ENCODE measurements around the gene RAB5IF. TPM values are rescaled to one million over a fixed set of nuclear protein-coding genes. Genes with fewer than 3 reads are reported as not detected.

The RAB5IF gene
- total RNA-seq, 2 experiments from 2014 or later = 87.9 to 97.0 TPM

- POLR2A ChIA-PET = no interaction called here
- CTCF ChIA-PET = interaction anchor here (1.3 to 4.4 kb wide), 3 partner anchors 12 to 31 kb away, joined by 3 to 20 read pairs (median 9); partner anchors contain the start of gene RAB5IF
- Mint-ChIP-seq H3K9me3 (no peaks in the 10 kb centered on the region), H3K4me1 (peaks cover 39% of the 10 kb centered on the region), H3K36me3 (ENCODE audit: low read depth) (peaks cover 29% of the 10 kb centered on the region), H3K4me3 (peak overlapping the region; percentile 83), H3K27me3 (no peaks in the 10 kb centered on the region), H3K27ac (peak overlapping the region; percentile 91)
- peak; percentile 58 for DNase-seq
These were observed 31.0 kb upstream of the RAB5IF start for GRCh38 chr20:36574366-36575135.

GRCh38 chr20:36576081-36576445 is 29.5 kb upstream of the RAB5IF start:
- Mint-ChIP-seq H3K9me3 (no peaks in the 10 kb centered on the region), H3K27ac (peak overlapping the region; percentile 91), H3K36me3 (ENCODE audit: low read depth) (peaks cover 40% of the 10 kb centered on the region), H3K27me3 (no peaks in the 10 kb centered on the region), H3K4me1 (peaks cover 46% of the 10 kb centered on the region), H3K4me3 (peak overlapping the region; percentile 36)
- POLR2A ChIA-PET = no interaction called here
- no peak for DNase-seq
- CTCF ChIA-PET = interaction anchor here (0.7 to 4.4 kb wide), 5 partner anchors 9 to 29 kb away, joined by 3 to 20 read pairs (median 6); partner anchors contain the start of gene RAB5IF

- ChIA-PET POLR2A (no interaction called here), CTCF (interaction anchor here (0.7 to 2.6 kb wide), 4 partner anchors 13 to 26 kb away, joined by 4 to 11 read pairs (median 4); no protein-coding TSS in a partner anchor)
- Mint-ChIP-seq H3K27ac (no peak overlapping the region), H3K4me3 (no peak overlapping the region), H3K36me3 (ENCODE audit: low read depth) (peaks cover 52% of the 10 kb centered on the region), H3K9me3 (no peaks in the 10 kb centered on the region), H3K4me1 (peaks cover 46% of the 10 kb centered on the region), H3K27me3 (no peaks in the 10 kb centered on the region)
- DNase-seq = no peak
These were observed 27.1 kb upstream of the RAB5IF start for GRCh38 chr20:36578356-36579041.

- Mint-ChIP-seq H3K4me3 (no peak overlapping the region), H3K9me3 (no peaks in the 10 kb centered on the region), H3K27me3 (no peaks in the 10 kb centered on the region), H3K27ac (peak overlapping the region; percentile 6), H3K4me1 (peaks cover 44% of the 10 kb centered on the region), H3K36me3 (ENCODE audit: low read depth) (peaks cover 52% of the 10 kb centered on the region)
- no peak for DNase-seq
- ChIA-PET POLR2A (interaction anchor here (0.5 kb wide), 1 partner anchor 507 kb away, joined by 3 read pairs; no protein-coding TSS in a partner anchor), CTCF (interaction anchor here (1.1 to 2.6 kb wide), 4 partner anchors 8 to 26 kb away, joined by 5 to 13 read pairs (median 9); partner anchors contain the start of gene RAB5IF)
These were observed 25.5 kb upstream of the RAB5IF start for GRCh38 chr20:36579996-36580545.

GRCh38 chr20:36582322-36582721 is 23.3 kb upstream of the RAB5IF start:
- ChIA-PET CTCF (interaction anchor here (1.7 kb wide), 1 partner anchor 16 kb away, joined by 4 read pairs; no protein-coding TSS in a partner anchor), POLR2A (interaction anchor here (0.7 kb wide), 1 partner anchor 91 kb away, joined by 3 read pairs; no protein-coding TSS in a partner anchor)
- Mint-ChIP-seq H3K9me3 (no peaks in the 10 kb centered on the region), H3K4me1 (peaks cover 38% of the 10 kb centered on the region), H3K36me3 (ENCODE audit: low read depth) (peaks cover 39% of the 10 kb centered on the region), H3K27me3 (no peaks in the 10 kb centered on the region), H3K4me3 (no peak overlapping the region), H3K27ac (peak overlapping the region; percentile 86)
- peak; percentile 60 for DNase-seq

- peak overlapping the region; percentile 86 for H3K27ac Mint-ChIP-seq
- H3K27me3 Mint-ChIP-seq = no peaks in the 10 kb centered on the region
- H3K9me3 Mint-ChIP-seq = no peaks in the 10 kb centered on the region
- POLR2A ChIA-PET = no interaction called here
- CTCF ChIA-PET = interaction anchor here (0.7 to 1.7 kb wide), 2 partner anchors 16 to 41 kb away, joined by 4 read pairs; no protein-coding TSS in a partner anchor
- H3K4me3 Mint-ChIP-seq = no peak overlapping the region
- no peak for DNase-seq
- peaks cover 43% of the 10 kb centered on the region for H3K4me1 Mint-ChIP-seq
- peaks cover 40% of the 10 kb centered on the region for H3K36me3 Mint-ChIP-seq (ENCODE audit: low read depth)
These were observed 22.8 kb upstream of the RAB5IF start for GRCh38 chr20:36582821-36583220.

- POLR2A ChIA-PET = no interaction called here
- peak overlapping the region; percentile 0 for H3K27ac Mint-ChIP-seq
These were observed 21.5 kb upstream of the RAB5IF start for GRCh38 chr20:36584018-36584481.

GRCh38 chr20:36585410-36586125 is 20.0 kb upstream of the RAB5IF start:
- H3K27me3 Mint-ChIP-seq = no peaks in the 10 kb centered on the region
- no peak overlapping the region for H3K27ac Mint-ChIP-seq
- ChIA-PET CTCF (interaction anchor here (0.9 to 2.0 kb wide), 5 partner anchors 8 to 169 kb away, joined by 4 to 6 read pairs (median 4); partner anchors contain the start of gene TGIF2), POLR2A (no interaction called here)
- H3K9me3 Mint-ChIP-seq = no peaks in the 10 kb centered on the region
- H3K36me3 Mint-ChIP-seq (ENCODE audit: low read depth) = peaks cover 22% of the 10 kb centered on the region
- peaks cover 43% of the 10 kb centered on the region for H3K4me1 Mint-ChIP-seq
- no peak overlapping the region for H3K4me3 Mint-ChIP-seq
- DNase-seq = no peak

More at GRCh38 chr20:36584018-36584481, 21.5 kb upstream of the RAB5IF start:
- no peaks in the 10 kb centered on the region for H3K27me3 Mint-ChIP-seq
- H3K36me3 Mint-ChIP-seq (ENCODE audit: low read depth) = peaks cover 36% of the 10 kb centered on the region
- no peak for DNase-seq
- CTCF ChIA-PET = interaction anchor here (0.6 to 2.0 kb wide), 5 partner anchors 10 to 171 kb away, joined by 3 to 6 read pairs (median 4); partner anchors contain the start of gene TGIF2
- H3K9me3 Mint-ChIP-seq = no peaks in the 10 kb centered on the region
- H3K4me1 Mint-ChIP-seq = peaks cover 47% of the 10 kb centered on the region
- no peak overlapping the region for H3K4me3 Mint-ChIP-seq

GRCh38 chr20:36587388-36588070 is 18.1 kb upstream of the RAB5IF start:
- CTCF ChIA-PET = interaction anchor here (0.6 to 6.2 kb wide), 8 partner anchors 7 to 37 kb away, joined by 3 to 40 read pairs (median 6); partner anchors contain the start of genes RAB5IF and TGIF2
- Mint-ChIP-seq H3K4me3 (no peak overlapping the region), H3K4me1 (peaks cover 49% of the 10 kb centered on the region), H3K9me3 (no peaks in the 10 kb centered on the region), H3K27ac (peak overlapping the region; percentile 31), H3K27me3 (no peaks in the 10 kb centered on the region), H3K36me3 (ENCODE audit: low read depth) (peaks cover 30% of the 10 kb centered on the region)
- DNase-seq = no peak
- POLR2A ChIA-PET = no interaction called here

- Mint-ChIP-seq H3K4me3 (no peak overlapping the region), H3K27ac (no peak overlapping the region)
- DNase-seq = no peak
These were observed 14.3 kb upstream of the RAB5IF start for GRCh38 chr20:36591281-36591680.

GRCh38 chr20:36591854-36592641 is 13.5 kb upstream of the RAB5IF start:
- CTCF ChIA-PET = interaction anchor here (1.4 to 6.2 kb wide), 3 partner anchors 11 to 14 kb away, joined by 5 to 40 read pairs (median 13); partner anchors contain the start of gene RAB5IF
- POLR2A ChIA-PET = interaction anchor here (0.5 to 0.6 kb wide), 2 partner anchors 9 to 52 kb away, joined by 3 to 4 read pairs; no protein-coding TSS in a partner anchor
- Mint-ChIP-seq H3K27me3 (no peaks in the 10 kb centered on the region), H3K36me3 (ENCODE audit: low read depth) (peaks cover 42% of the 10 kb centered on the region), H3K4me3 (peak overlapping the region; percentile 61), H3K9me3 (no peaks in the 10 kb centered on the region), H3K4me1 (peaks cover 67% of the 10 kb centered on the region), H3K27ac (peak overlapping the region; percentile 89)
- DNase-seq = peak; percentile 49

More at GRCh38 chr20:36591281-36591680, 14.3 kb upstream of the RAB5IF start:
- Mint-ChIP-seq H3K36me3 (ENCODE audit: low read depth) (peaks cover 42% of the 10 kb centered on the region), H3K4me1 (peaks cover 71% of the 10 kb centered on the region), H3K9me3 (no peaks in the 10 kb centered on the region), H3K27me3 (no peaks in the 10 kb centered on the region)
- ChIA-PET CTCF (interaction anchor here (1.4 to 6.2 kb wide), 4 partner anchors 11 to 14 kb away, joined by 3 to 40 read pairs (median 9); partner anchors contain the start of gene RAB5IF), POLR2A (interaction anchor here (0.5 to 0.6 kb wide), 2 partner anchors 10 to 53 kb away, joined by 3 to 4 read pairs; no protein-coding TSS in a partner anchor)
